Measurements from ENCODE around the gene DRD1.
"Not testable (repeated sequence)": the region's sequence is repeated elsewhere in the genome, so short reads cannot be mapped to it uniquely, and the experiment has no call there.

The DRD1 gene

GRCh38 chr5:175422058-175422457, 21.9 kb downstream of the DRD1 start:
- no peak for DNase-seq

DNA sequence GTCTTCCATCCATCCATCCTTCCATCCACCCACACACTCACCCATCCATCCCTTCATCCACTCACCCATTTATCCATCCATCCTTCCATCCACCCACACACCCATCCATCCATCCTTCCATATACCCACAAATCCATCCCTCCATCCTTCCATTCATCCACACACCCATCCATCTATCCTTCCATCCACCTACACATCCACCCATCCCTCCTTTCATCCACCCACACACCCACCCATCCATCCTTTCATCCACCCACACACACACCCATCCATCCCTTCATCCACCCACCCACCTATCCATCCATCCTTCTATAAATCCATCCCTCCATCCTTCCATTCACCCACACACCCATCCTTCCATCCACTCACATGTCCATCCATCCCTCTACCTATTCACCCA, 23.6 kb downstream of the DRD1 start:
- no peak for DNase-seq

DNA sequence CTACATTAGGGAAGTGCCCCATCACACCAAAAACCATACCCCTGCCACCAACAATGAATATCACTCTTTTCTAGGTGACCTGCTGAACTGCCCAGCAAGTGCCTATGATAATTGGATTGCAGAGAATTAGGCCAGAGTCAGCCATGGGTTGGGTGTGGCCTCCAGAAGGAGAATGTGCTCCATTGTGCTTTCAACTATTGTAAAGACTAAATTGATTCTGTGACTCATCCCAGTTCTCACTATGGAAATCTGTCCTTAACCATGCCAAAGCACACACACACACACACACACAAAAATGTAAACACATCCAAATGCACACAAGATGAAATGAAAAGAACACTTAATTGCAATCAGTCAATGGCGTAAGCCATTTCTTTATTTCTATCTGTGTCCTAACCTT, 25.7 kb downstream of the DRD1 start:
- DNase-seq: no peak

GRCh38 chr5:175417384-175417783, 26.6 kb downstream of the DRD1 start:
- no peak for DNase-seq

- no peak for DNase-seq
Measured at GRCh38 chr5:175415303-175415702, 28.7 kb downstream of the DRD1 start.

DNA sequence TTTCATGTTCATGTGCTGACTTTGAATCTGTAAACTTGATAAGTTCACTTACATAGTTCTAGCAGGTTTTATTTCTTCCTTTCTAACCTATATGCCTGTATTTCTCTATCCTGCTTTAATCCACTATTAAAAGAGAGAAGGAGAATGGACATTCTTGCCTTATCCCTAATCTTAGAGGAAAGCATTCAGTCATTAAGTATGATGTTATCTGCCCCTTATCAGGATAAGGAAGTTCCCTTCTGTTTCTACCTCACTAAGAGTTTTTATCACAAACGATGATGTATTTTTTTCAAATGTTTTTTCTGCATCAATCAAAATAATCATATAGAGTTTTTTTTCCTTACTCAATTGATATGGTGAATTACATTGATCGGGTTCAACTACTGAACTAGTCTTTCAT, 33.1 kb downstream of the DRD1 start:
- no peak for DNase-seq

DNA sequence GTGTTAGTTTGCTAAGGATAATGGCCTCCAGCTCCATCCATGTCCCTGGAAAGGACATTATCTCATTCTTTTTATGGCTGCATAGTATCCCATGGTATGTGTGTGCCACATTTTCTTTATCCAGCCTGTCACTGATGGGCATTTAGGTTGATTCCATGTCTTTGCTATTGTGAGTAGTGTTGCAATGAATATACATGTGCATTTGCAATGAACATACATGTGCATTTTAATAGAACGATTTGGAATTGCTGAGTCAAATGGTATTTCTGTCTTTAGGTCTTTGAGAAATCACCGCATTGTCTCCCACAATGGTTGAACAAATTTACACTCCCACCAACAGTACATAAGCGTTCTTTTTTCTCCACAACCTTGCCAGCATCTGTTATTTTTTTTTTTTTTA, 37.7 kb downstream of the DRD1 start:
- no peak for DNase-seq

DNA sequence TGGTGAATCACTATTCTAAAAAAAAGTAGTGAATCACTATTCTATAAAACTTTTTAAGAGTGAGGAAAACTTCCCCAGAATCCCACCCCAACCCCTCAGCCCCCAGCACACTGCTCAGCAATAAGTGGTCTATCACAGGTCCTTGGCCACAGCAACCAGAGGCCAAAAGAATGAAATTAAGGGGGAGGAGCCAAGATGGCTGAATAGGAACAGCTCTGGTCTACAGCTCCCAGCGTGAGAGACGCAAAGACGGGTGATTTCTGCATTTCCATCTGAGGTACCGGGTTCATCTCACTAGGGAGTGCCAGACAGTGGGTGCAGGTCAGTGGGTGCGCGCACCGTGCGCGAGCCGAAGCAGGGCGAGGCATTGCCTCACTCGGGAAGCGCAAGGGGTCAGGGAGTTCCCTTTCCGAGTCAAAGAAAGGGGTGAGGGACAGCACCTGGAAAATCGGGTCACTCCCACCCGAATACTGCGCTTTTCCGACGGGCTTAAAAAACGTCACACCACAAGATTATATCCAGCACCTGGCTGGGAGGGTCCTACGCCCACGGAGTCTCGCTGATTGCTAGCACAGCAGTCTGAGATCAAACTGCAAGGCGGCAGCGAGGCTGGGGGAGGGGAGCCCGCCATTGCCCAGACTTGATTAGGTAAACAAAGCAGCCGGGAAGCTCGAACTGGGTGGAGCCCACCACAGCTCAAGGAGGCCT, 46.2 kb downstream of the DRD1 start:
- not testable (repeated sequence) for DNase-seq

- not testable (repeated sequence) for DNase-seq
Measured at GRCh38 chr5:175395430-175395829, 48.6 kb downstream of the DRD1 start.

DNA sequence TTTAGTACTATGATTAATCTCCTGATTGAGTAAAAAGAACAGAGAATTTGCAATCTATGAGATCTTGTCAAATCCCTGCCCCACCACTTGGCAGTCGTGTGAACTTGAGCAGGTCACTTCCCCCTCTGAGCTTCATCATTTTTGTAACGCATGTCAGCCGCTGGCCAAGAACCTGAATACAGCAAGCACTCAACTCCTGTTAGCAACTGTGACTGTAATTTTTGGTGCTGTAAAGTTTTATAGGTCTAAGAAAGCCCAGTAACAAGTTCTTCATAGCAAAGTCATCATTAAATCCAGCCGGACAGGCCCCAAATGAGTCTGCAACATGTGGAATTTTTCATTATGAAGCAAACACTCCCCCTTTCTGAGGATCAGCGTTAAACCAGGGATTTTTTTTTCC, 49.4 kb downstream of the DRD1 start:
- no peak for DNase-seq

DNA sequence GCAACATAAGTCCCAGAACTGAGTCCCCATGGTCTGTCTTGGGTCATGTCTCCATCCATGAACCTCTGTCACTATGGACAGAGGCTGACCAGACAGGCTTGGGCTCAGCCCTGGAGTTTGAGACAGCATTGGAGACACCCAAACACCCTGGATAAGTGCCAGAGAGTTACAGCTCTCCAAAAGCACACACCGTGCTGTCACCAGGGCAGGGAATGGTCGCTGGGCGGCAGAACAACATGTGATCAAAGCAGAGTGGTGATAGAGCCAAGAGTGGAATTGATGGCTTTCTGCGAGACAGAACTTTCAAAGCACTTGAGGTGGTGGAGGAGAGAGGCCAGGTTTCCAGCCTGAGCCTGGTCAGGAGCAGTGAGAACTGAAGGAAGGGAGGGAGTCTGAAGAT, 50.1 kb downstream of the DRD1 start:
- DNase-seq: no peak

DNA sequence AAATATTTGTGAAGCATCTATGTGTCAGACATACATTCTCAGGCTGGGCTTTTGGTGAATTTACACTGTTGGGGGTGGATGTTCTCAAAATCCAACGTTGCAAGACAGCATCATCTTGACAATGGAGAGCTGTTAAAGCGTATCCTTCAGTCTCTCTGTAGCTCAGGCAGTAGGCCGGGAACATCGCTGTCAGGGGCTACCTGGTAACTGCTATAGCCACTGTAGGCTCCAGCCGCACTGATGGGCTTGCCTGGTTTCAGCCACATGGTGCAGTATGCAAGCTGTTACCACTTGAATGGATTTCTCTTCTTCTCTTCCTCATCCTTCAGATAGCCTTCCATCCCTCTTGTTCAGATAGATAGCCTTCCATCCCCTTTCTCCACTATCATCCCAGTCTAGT, 51.7 kb downstream of the DRD1 start:
- no peak for DNase-seq

- no peak for DNase-seq
Measured at GRCh38 chr5:175390352-175391083, 53.5 kb downstream of the DRD1 start.

Data from NCI-H1694 (cell line).